HEK293 (cell line): ENCODE results near the gene PTPN11.
A peak's percentile ranks its signal among the peaks of the same experiment; 100 is the strongest.

Source experiments
- CTCF ChIA-PET: fragments of 350-600 bp; formaldehyde crosslinking; extraction: SDS; loops from one replicate; lab custom pipeline; 2021; ENCODE audit warnings: antibody characterized with exemption; lab: Yijun Ruan, JAX
- POLR2A ChIA-PET: fragments of 300-600 bp; formaldehyde crosslinking; extraction: SDS; loops from one replicate; lab custom pipeline; 2020; ENCODE audit warnings: antibody characterized with exemption, inconsistent platforms; lab: Yijun Ruan, JAX
- H3K27ac ChIP-seq: fragments of 200-500 bp; sonication (Bioruptor generic); 2 replicates; pipeline ENCODE4 v1.5.1; 2014; ENCODE audit warnings: low read depth, low read length, control low read depth, inconsistent platforms; ENCODE audit errors: extremely low read depth
- H3K36me3 ChIP-seq, 2 experiments: fragments of 200-500 bp in 1 of 2; sonication (Bioruptor generic) in 1 of 2; 1 replicate in 1 of 2; 2 replicates in 1 of 2; pipeline ENCODE4 v1.5.1; 2014 to 2017; ENCODE audit warnings: inconsistent platforms in 2 of 2, low read length in 2 of 2; ENCODE audit not compliant: control insufficient read depth in 2 of 2, insufficient read depth in 1 of 2
- H3K4me1 ChIP-seq: fragments of 200-500 bp; sonication (Bioruptor generic); 2 replicates; pipeline ENCODE4 v1.5.1; 2014; ENCODE audit warnings: mild to moderate bottlenecking, low read length, inconsistent platforms; ENCODE audit not compliant: control insufficient read depth, insufficient read depth
- H3K4me3 ChIP-seq: 2 replicates; pipeline ENCODE4 v1.5.1; 2011; ENCODE audit warnings: low read depth, mild to moderate bottlenecking, control low read depth, low read length, moderate library complexity
- H3K9me3 ChIP-seq: fragments of 200-500 bp; sonication (Bioruptor generic); 2 replicates; pipeline ENCODE4 v1.5.1; 2014; ENCODE audit warnings: low read depth, low read length, inconsistent platforms; ENCODE audit not compliant: control insufficient read depth, insufficient read depth
- BCL6B ChIP-seq: fragments of 450-650 bp; formaldehyde crosslinking; IDR thresholded peaks from 2 replicates; pipeline ENCODE4 v1.5.1; 2017; ENCODE audit warnings: missing biosample characterization, missing genetic modification characterization
- EGR2 ChIP-seq: fragments of 450-650 bp; formaldehyde crosslinking; IDR thresholded peaks from 2 replicates; pipeline ENCODE4 v1.5.1; 2016; ENCODE audit warnings: low read depth, missing biosample characterization, missing genetic modification characterization
- GLIS2 ChIP-seq: fragments of 450-650 bp; formaldehyde crosslinking; IDR thresholded peaks from 2 replicates; pipeline ENCODE4 v1.5.1; 2016; ENCODE audit warnings: missing biosample characterization, missing genetic modification characterization
- KLF7 ChIP-seq: fragments of 450-650 bp; formaldehyde crosslinking; IDR thresholded peaks from 2 replicates; pipeline ENCODE4 v1.5.1; 2016; ENCODE audit warnings: missing biosample characterization, missing genetic modification characterization, borderline replicate concordance
- OVOL3 ChIP-seq: fragments of 450-650 bp; formaldehyde crosslinking; IDR thresholded peaks from 2 replicates; pipeline ENCODE4 v1.5.1; 2016; ENCODE audit warnings: missing biosample characterization, missing genetic modification characterization
- PBX3 ChIP-seq: sonication (generic); formaldehyde crosslinking; IDR thresholded peaks from 2 replicates; pipeline ENCODE4 v1.8.1; 2022; ENCODE audit warnings: mild to moderate bottlenecking, moderate library complexity, missing genetic modification reagents
- REPIN1 ChIP-seq: fragments of 450-650 bp; formaldehyde crosslinking; IDR thresholded peaks from 2 replicates; pipeline ENCODE4 v1.5.1; 2017; ENCODE audit warnings: missing biosample characterization, missing genetic modification characterization, low read depth
- TCF7L2 ChIP-seq: IDR thresholded peaks from 2 replicates; pipeline ENCODE4 v1.6.1; 2011; ENCODE audit warnings: low read depth, mild to moderate bottlenecking, inconsistent platforms, low read length, moderate library complexity, borderline replicate concordance
- ZFHX2 ChIP-seq: fragments of 450-650 bp; formaldehyde crosslinking; conservative IDR thresholded peaks from 2 replicates; pipeline ENCODE4 v1.5.1; 2016; ENCODE audit warnings: missing biosample characterization, missing genetic modification characterization
- ZFP3 ChIP-seq: fragments of 450-650 bp; formaldehyde crosslinking; IDR thresholded peaks from 2 replicates; pipeline ENCODE4 v1.5.1; 2016; ENCODE audit warnings: low read depth, missing biosample characterization, missing genetic modification characterization
- ZNF174 ChIP-seq: fragments of 450-650 bp; formaldehyde crosslinking; IDR thresholded peaks from 2 replicates; pipeline ENCODE4 v1.5.0; 2017; ENCODE audit warnings: missing biosample characterization, mild to moderate bottlenecking, missing genetic modification characterization
- ZNF223 ChIP-seq: fragments of 450-650 bp; formaldehyde crosslinking; IDR thresholded peaks from 2 replicates; pipeline ENCODE4 v1.5.1; 2016; ENCODE audit warnings: missing biosample characterization, missing genetic modification characterization
- ZNF26 ChIP-seq: fragments of 450-650 bp; formaldehyde crosslinking; IDR thresholded peaks from 2 replicates; pipeline ENCODE4 v1.5.1; 2016; ENCODE audit warnings: missing biosample characterization, missing genetic modification characterization
- ZNF292 ChIP-seq: fragments of 450-650 bp; formaldehyde crosslinking; IDR thresholded peaks from 2 replicates; pipeline ENCODE4 v1.5.1; 2016; ENCODE audit warnings: low read depth, missing biosample characterization, missing genetic modification characterization, borderline replicate concordance
- ZNF341 ChIP-seq: fragments of 450-650 bp; formaldehyde crosslinking; IDR thresholded peaks from 2 replicates; pipeline ENCODE4; 2016; ENCODE audit warnings: low read depth, missing biosample characterization, missing genetic modification characterization
- ZNF354C ChIP-seq: fragments of 450-650 bp; formaldehyde crosslinking; IDR thresholded peaks from 2 replicates; pipeline ENCODE4 v1.5.1; 2016; ENCODE audit warnings: missing biosample characterization, missing genetic modification characterization, low read depth, borderline replicate concordance
- ZNF391 ChIP-seq: fragments of 450-650 bp; formaldehyde crosslinking; IDR thresholded peaks from 2 replicates; pipeline ENCODE4 v1.5.1; 2016; ENCODE audit warnings: low read depth, missing biosample characterization, missing genetic modification characterization, borderline replicate concordance
- ZNF513 ChIP-seq: fragments of 450-650 bp; IDR thresholded peaks from 2 replicates; pipeline ENCODE4 v1.5.1; 2018; ENCODE audit warnings: missing biosample characterization, missing genetic modification characterization
- ZNF555 ChIP-seq: fragments of 450-650 bp; formaldehyde crosslinking; conservative IDR thresholded peaks from 2 replicates; pipeline ENCODE4 v1.5.1; 2017; ENCODE audit warnings: missing biosample characterization, mild to moderate bottlenecking, missing genetic modification characterization, inconsistent platforms
- ZNF596 ChIP-seq: fragments of 450-650 bp; IDR thresholded peaks from 2 replicates; pipeline ENCODE4 v1.5.0; 2018; ENCODE audit warnings: missing biosample characterization, mild to moderate bottlenecking, missing genetic modification characterization, moderate library complexity
- ZNF707 ChIP-seq: fragments of 450-650 bp; formaldehyde crosslinking; IDR thresholded peaks from 2 replicates; pipeline ENCODE4 v1.5.1; 2016; ENCODE audit warnings: missing biosample characterization, missing genetic modification characterization
- ZNF76 ChIP-seq: fragments of 450-650 bp; formaldehyde crosslinking; IDR thresholded peaks from 2 replicates; pipeline ENCODE4; 2016; ENCODE audit warnings: low read depth, missing biosample characterization, missing genetic modification characterization, borderline replicate concordance

Gene PTPN11

GRCh38 chr12:112540021-112540420 is 121.3 kb downstream of the PTPN11 start (continued):
- TF ChIP-seq ZNF513 (tag by site-specific recombination) (no peak), ZNF707 (tag by site-specific recombination) (no peak), ZNF555 (tag by site-specific recombination) (no peak), ZFP3 (tag by site-specific recombination) (no peak), PBX3 (CRISPR knock-in tag) (no peak), KLF7 (tag by site-specific recombination) (no peak), TCF7L2 (no peak), OVOL3 (tag by site-specific recombination) (no peak), REPIN1 (no peak)

GRCh38 chr12:112543751-112544150 is 125.0 kb downstream of the PTPN11 start:
- ChIA-PET POLR2A (no interaction called here), CTCF (no interaction called here)
- H3K27ac ChIP-seq: no peak overlapping the region

GRCh38 chr12:112546339-112546738 is 127.6 kb downstream of the PTPN11 start:
- no peak overlapping the region for H3K27ac ChIP-seq
- no peaks in the 10 kb centered on the region for H3K36me3 ChIP-seq
- no peak for TF ChIP-seq ZNF354C (tag by site-specific recombination)
- no peak for TF ChIP-seq ZNF76 (tag by site-specific recombination)
- no peak for TF ChIP-seq ZNF223 (tag by site-specific recombination)
- TF ChIP-seq ZNF26: no peak
- TF ChIP-seq ZNF391 (tag by site-specific recombination): no peak
- TF ChIP-seq ZNF596 (tag by site-specific recombination): no peak
- no peak for TF ChIP-seq BCL6B
- no peak for TF ChIP-seq GLIS2 (tag by site-specific recombination)
- H3K4me3 ChIP-seq: no peak overlapping the region
- H3K9me3 ChIP-seq: no peaks in the 10 kb centered on the region
- ChIA-PET POLR2A (no interaction called here), CTCF (no interaction called here)
- H3K4me1 ChIP-seq: no peaks in the 10 kb centered on the region

More at GRCh38 chr12:112543751-112544150, 125.0 kb downstream of the PTPN11 start:
- H3K9me3 ChIP-seq: no peaks in the 10 kb centered on the region
- no peaks in the 10 kb centered on the region for H3K4me1 ChIP-seq
- no peaks in the 10 kb centered on the region for H3K36me3 ChIP-seq
- H3K4me3 ChIP-seq: no peak overlapping the region
- no peak for TF ChIP-seq ZNF292 (tag by site-specific recombination)
- no peak for TF ChIP-seq ZNF174 (tag by site-specific recombination)
- TF ChIP-seq ZNF341: no peak
- TF ChIP-seq EGR2 (tag by site-specific recombination): peak; percentile 39; the same call in 1 of the 2 replicates
- TF ChIP-seq ZFHX2 (tag by site-specific recombination): peak; percentile 48; the same call in 1 of the 2 replicates
